Neural progenitor cell (in vitro differentiated cells): ENCODE results near the gene SAMD4A. TPM values are rescaled to one million over a fixed set of nuclear protein-coding genes. Genes with fewer than 3 reads are reported as not detected.
A peak's percentile ranks its signal among the peaks of the same experiment; 100 is the strongest.

ENCODE experiments used
- DNase-seq: peaks from one replicate; pipeline ENCODE4 v3.0.0-alpha.2; 2016; ENCODE audit warnings: low spot score
- H2AFZ ChIP-seq: fragments of 200-600 bp; sonication (generic); replicated peaks from 2 replicates; pipeline ENCODE4 v1.6.1; 2016; ENCODE audit warnings: antibody characterized with exemption
- H3F3A ChIP-seq: fragments of 200-600 bp; sonication (generic); 2 replicates; pipeline ENCODE4 v1.6.1; 2016; ENCODE audit warnings: antibody characterized with exemption, low read depth
- H3K27ac ChIP-seq: fragments of 200-600 bp; sonication (generic); 2 replicates; pipeline ENCODE4 v1.5.1; 2016; ENCODE audit warnings: mild to moderate bottlenecking
- H3K27me3 ChIP-seq: fragments of 200-600 bp; sonication (generic); 2 replicates; pipeline ENCODE4 v1.6.1; 2016; ENCODE audit warnings: mild to moderate bottlenecking, moderate library complexity
- H3K36me3 ChIP-seq: fragments of 200-600 bp; sonication (generic); 2 replicates; pipeline ENCODE4 v1.5.1; 2016
- H3K4me1 ChIP-seq: fragments of 200-600 bp; sonication (generic); 2 replicates; pipeline ENCODE4 v1.6.1; 2016; ENCODE audit warnings: mixed run types
- H3K4me2 ChIP-seq: fragments of 200-600 bp; sonication (generic); 2 replicates; pipeline ENCODE4 v1.6.1; 2016
- H3K4me3 ChIP-seq: fragments of 200-600 bp; sonication (generic); 2 replicates; pipeline ENCODE4 v1.5.1; 2016
- H3K79me2 ChIP-seq: fragments of 200-600 bp; sonication (generic); 2 replicates; pipeline ENCODE4 v1.6.1; 2016; ENCODE audit warnings: low read depth
- H3K9ac ChIP-seq: fragments of 200-600 bp; sonication (generic); 2 replicates; pipeline ENCODE4 v1.6.1; 2016
- H3K9me3 ChIP-seq: fragments of 200-600 bp; sonication (generic); 2 replicates; pipeline ENCODE4 v1.5.1; 2016; ENCODE audit warnings: low read depth
- H4K20me1 ChIP-seq: fragments of 200-600 bp; sonication (generic); 2 replicates; pipeline ENCODE4 v1.6.1; 2016; ENCODE audit warnings: low read depth
- H3K27ac Mint-ChIP-seq: 3 replicates; pipeline ENCODE4 v1.8.0; 2021; ENCODE audit warnings: mixed read lengths
- H3K27me3 Mint-ChIP-seq: 2 replicates; pipeline ENCODE4 v1.8.0; 2022; ENCODE audit warnings: low read depth, mild to moderate bottlenecking, inconsistent platforms, moderate library complexity, mixed read lengths; ENCODE audit not compliant: insufficient read depth
- H3K36me3 Mint-ChIP-seq: 3 replicates; pipeline ENCODE4 v1.8.0; 2021; ENCODE audit warnings: mixed read lengths
- H3K4me1 Mint-ChIP-seq: 3 replicates; pipeline ENCODE4 v1.8.0; 2021; ENCODE audit warnings: mixed read lengths
- H3K4me3 Mint-ChIP-seq: 3 replicates; pipeline ENCODE4 v1.8.0; 2021; ENCODE audit warnings: mild to moderate bottlenecking, moderate library complexity, mixed read lengths
- H3K9me3 Mint-ChIP-seq: 3 replicates; pipeline ENCODE4 v1.8.0; 2020; ENCODE audit warnings: mixed read lengths
- EZH2 ChIP-seq: fragments of 200-600 bp; sonication (generic); IDR thresholded peaks from 2 replicates; pipeline ENCODE4 v1.6.1; 2017; ENCODE audit warnings: antibody characterized with exemption, mild to moderate bottlenecking, moderate library complexity
- EZH2phosphoT487 ChIP-seq: fragments of 200-600 bp; sonication (generic); IDR thresholded peaks from 2 replicates; pipeline ENCODE4 v1.6.1; 2017; ENCODE audit warnings: antibody characterized with exemption
- total RNA-seq: library from RNA; depleted of rRNA; stranded (reverse); fragments of >200 nt; gene quantifications from 2 replicates; pipeline ENCODE4 v1.2.3, GENCODE V29; 2015; ENCODE audit warnings: low replicate concordance
- TF ChIP-seq, protein P1 (sequence below): fragments of 200-600 bp; sonication (generic); IDR thresholded peaks from 2 replicates; pipeline ENCODE4 v1.5.1; 2017; ENCODE audit warnings: antibody characterized with exemption, mild to moderate bottlenecking

Gene SAMD4A
- total RNA-seq, 1 donor from 2014 or later: 4.3 TPM

DNA sequence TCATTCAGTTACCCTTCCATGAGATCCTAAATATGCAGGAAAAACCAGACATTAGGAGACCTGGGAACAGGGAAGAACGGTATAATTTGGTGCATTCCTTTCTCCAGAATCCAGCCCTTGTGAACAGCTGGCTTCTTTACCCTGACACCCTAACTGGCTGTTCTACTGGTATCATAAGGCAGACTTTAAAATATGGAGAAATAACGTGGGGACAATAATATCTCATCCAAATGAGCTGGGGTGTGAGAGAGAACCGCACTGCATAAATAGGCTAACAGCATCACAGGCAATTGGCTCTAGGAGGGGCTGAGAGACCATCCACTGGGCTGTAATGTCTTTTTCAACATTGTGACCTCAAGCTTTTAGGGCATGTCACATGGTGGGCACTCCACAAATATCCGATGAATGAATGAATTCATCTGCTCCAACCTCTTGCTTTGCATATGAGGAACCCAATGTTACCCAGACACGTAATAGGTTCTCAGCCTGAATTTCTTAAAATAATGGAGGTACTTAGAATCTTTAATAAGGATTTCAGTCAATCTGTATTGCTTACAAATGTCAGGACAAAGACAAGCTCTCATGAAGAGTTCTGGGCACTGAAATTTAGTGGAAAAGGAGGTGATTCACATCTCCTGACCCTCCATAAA, 157.9 kb downstream of the SAMD4A start:
- H3K9me3 Mint-ChIP-seq: no peaks in the 10 kb centered on the region
- Histone ChIP-seq H3K79me2 (no peaks in the 10 kb centered on the region), H3K4me2 (no peak overlapping the region), H3K4me3 (no peak overlapping the region), H3K27ac (no peak overlapping the region), H3K9me3 (no peaks in the 10 kb centered on the region), H3F3A (no peaks in the 10 kb centered on the region), H3K27me3 (no peaks in the 10 kb centered on the region), H2AFZ (no peak overlapping the region), H3K4me1 (peaks cover 5% of the 10 kb centered on the region), H4K20me1 (no peaks in the 10 kb centered on the region), H3K36me3 (no peaks in the 10 kb centered on the region), H3K9ac (no peak overlapping the region)
- H3K27ac Mint-ChIP-seq: no peak overlapping the region
- H3K4me1 Mint-ChIP-seq: peaks cover 11% of the 10 kb centered on the region
- TF ChIP-seq EZH2: no peak
- TF ChIP-seq, protein P1, sequence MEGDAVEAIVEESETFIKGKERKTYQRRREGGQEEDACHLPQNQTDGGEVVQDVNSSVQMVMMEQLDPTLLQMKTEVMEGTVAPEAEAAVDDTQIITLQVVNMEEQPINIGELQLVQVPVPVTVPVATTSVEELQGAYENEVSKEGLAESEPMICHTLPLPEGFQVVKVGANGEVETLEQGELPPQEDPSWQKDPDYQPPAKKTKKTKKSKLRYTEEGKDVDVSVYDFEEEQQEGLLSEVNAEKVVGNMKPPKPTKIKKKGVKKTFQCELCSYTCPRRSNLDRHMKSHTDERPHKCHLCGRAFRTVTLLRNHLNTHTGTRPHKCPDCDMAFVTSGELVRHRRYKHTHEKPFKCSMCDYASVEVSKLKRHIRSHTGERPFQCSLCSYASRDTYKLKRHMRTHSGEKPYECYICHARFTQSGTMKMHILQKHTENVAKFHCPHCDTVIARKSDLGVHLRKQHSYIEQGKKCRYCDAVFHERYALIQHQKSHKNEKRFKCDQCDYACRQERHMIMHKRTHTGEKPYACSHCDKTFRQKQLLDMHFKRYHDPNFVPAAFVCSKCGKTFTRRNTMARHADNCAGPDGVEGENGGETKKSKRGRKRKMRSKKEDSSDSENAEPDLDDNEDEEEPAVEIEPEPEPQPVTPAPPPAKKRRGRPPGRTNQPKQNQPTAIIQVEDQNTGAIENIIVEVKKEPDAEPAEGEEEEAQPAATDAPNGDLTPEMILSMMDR: no peak
- TF ChIP-seq EZH2phosphoT487: no peak
- no peak overlapping the region for H3K4me3 Mint-ChIP-seq
- no peaks in the 10 kb centered on the region for H3K36me3 Mint-ChIP-seq
- peaks cover 2% of the 10 kb centered on the region for H3K27me3 Mint-ChIP-seq
- no peak for DNase-seq

DNA sequence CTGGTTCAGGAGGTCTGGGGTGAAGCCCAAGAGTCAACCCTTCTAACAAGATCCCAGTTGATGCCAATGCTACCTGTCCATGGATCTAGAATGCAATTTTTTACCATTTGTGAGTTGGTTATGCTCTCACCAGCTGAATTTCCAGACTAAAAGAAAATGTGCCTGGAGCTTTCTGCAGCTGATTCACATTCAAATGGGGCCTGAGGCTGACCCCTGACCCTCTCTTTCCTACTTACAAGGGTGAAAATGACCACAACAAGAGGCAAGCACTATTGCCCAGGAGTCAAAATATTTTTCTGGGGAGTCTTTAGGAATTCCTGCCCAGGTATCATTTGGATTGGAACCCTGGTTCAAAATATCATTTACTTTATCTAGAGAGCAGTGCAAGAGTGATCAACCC, 159.1 kb downstream of the SAMD4A start:
- no peaks in the 10 kb centered on the region for H3K9me3 ChIP-seq
- Mint-ChIP-seq H3K4me1 (peaks cover 16% of the 10 kb centered on the region), H3K36me3 (no peaks in the 10 kb centered on the region), H3K27me3 (peaks cover 2% of the 10 kb centered on the region), H3K4me3 (no peak overlapping the region), H3K27ac (peak overlapping the region; percentile 55), H3K9me3 (no peaks in the 10 kb centered on the region)
- peaks cover 5% of the 10 kb centered on the region for H3K4me1 ChIP-seq
- no peak overlapping the region for H3K4me3 ChIP-seq
- DNase-seq: no peak
- H3F3A ChIP-seq: no peaks in the 10 kb centered on the region
- H2AFZ ChIP-seq: no peak overlapping the region
- H3K4me2 ChIP-seq: no peak overlapping the region
- no peaks in the 10 kb centered on the region for H4K20me1 ChIP-seq
- H3K79me2 ChIP-seq: no peaks in the 10 kb centered on the region
- no peaks in the 10 kb centered on the region for H3K27me3 ChIP-seq
- TF ChIP-seq, protein P1: no peak
- TF ChIP-seq EZH2phosphoT487 (no peak), EZH2 (no peak)
- H3K9ac ChIP-seq: no peak overlapping the region
- H3K36me3 ChIP-seq: no peaks in the 10 kb centered on the region
- H3K27ac ChIP-seq: no peak overlapping the region

DNA sequence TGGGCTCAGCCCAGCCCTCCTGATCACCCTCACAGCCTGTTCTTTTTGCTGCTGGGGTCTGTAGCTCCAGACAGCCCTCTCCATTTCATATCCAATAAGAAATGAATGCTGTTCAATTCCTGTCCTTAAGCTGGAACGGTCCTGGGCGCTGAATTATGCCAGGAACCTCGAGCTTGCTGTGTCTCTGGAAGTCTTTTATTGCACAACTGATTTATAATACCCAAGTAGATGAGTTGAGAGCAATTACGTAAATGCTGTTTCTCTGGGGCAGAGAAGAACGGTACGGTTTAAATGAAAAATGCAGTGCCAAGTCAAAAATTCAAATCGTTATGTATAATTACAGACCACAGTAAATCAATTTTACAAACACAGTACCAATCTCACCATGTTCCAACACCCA, 161.0 kb downstream of the SAMD4A start:
- Histone ChIP-seq H3K27ac (no peak overlapping the region), H3K4me2 (no peak overlapping the region), H4K20me1 (no peaks in the 10 kb centered on the region)

More for the DNA sequence above, 161.0 kb downstream of the SAMD4A start:
- Mint-ChIP-seq H3K36me3 (no peaks in the 10 kb centered on the region), H3K27me3 (peaks cover 2% of the 10 kb centered on the region), H3K4me3 (no peak overlapping the region), H3K9me3 (no peaks in the 10 kb centered on the region), H3K4me1 (peaks cover 16% of the 10 kb centered on the region), H3K27ac (no peak overlapping the region)
- Histone ChIP-seq H3K79me2 (no peaks in the 10 kb centered on the region), H2AFZ (no peak overlapping the region), H3K9ac (no peak overlapping the region), H3K27me3 (no peaks in the 10 kb centered on the region), H3K4me1 (peaks cover 5% of the 10 kb centered on the region), H3K36me3 (no peaks in the 10 kb centered on the region), H3F3A (no peaks in the 10 kb centered on the region), H3K4me3 (no peak overlapping the region), H3K9me3 (no peaks in the 10 kb centered on the region)
- TF ChIP-seq EZH2 (no peak), EZH2phosphoT487 (no peak)
- TF ChIP-seq, protein P1: no peak
- DNase-seq: no peak
